ENCODE data around the gene NDST3.

GRCh38 chr4:118087366-118087765, 53.1 kb downstream of the NDST3 start:
- TF ChIP-seq POLR2A (IDR thresholded peaks at IDR 0.05; ENCODE audit: extremely low read depth, insufficient read length): no peak
- TF ChIP-seq CTCF (IDR thresholded peaks at IDR 0.05; ENCODE audit: low read depth, low read length): no peak

All from NB4 (cell line).